ENCODE results near the gene CPNE8.

DNA sequence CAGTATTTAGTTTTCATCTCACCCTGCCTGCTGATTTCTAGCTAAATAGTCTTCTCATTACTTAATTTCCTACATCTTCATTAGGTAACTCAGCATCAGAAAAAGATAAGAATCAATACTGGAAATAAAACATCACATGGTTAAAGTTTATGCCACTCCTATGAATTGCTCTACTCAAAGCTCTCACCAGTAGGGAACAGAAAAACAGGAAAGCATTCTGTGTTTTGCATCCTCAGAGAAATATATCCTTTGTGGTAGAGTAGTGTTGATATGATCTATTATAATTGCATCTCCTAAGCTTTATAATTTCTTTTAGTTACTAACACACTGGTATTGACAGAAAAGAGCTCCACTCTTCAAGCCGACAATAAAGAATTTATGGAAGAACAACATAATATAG lies 9.9 kb downstream of the CPNE8 start:
- no peak for TF ChIP-seq POLR2AphosphoS5 (IDR thresholded peaks at IDR 0.05; ENCODE audit: low read depth)
- TF ChIP-seq, protein P1, sequence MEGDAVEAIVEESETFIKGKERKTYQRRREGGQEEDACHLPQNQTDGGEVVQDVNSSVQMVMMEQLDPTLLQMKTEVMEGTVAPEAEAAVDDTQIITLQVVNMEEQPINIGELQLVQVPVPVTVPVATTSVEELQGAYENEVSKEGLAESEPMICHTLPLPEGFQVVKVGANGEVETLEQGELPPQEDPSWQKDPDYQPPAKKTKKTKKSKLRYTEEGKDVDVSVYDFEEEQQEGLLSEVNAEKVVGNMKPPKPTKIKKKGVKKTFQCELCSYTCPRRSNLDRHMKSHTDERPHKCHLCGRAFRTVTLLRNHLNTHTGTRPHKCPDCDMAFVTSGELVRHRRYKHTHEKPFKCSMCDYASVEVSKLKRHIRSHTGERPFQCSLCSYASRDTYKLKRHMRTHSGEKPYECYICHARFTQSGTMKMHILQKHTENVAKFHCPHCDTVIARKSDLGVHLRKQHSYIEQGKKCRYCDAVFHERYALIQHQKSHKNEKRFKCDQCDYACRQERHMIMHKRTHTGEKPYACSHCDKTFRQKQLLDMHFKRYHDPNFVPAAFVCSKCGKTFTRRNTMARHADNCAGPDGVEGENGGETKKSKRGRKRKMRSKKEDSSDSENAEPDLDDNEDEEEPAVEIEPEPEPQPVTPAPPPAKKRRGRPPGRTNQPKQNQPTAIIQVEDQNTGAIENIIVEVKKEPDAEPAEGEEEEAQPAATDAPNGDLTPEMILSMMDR (IDR thresholded peaks at IDR 0.05; ENCODE audit: insufficient read depth, low read length), result no peak

Data from HL-60 (cell line).